HG03575 (cell line): ENCODE data around the gene NR1D2.

Source experiments
- ATAC-seq: cut with Tn5 transposase; IDR thresholded peaks from one replicate; pipeline ENCODE4 v1.9.1; 2021; ENCODE audit not compliant: unreplicated experiment, insufficient number of reproducible peaks, low FRiP score; ENCODE audit errors: extremely low read depth

The NR1D2 gene

GRCh38 chr3:23926246-23926645, 18.8 kb upstream of the NR1D2 start:
- ATAC-seq = no peak

GRCh38 chr3:23926736-23927135, 18.4 kb upstream of the NR1D2 start:
- ATAC-seq = no peak

- no peak for ATAC-seq
Measured at GRCh38 chr3:23928524-23928923, 16.6 kb upstream of the NR1D2 start.

- no peak for ATAC-seq
Measured at GRCh38 chr3:23931597-23931996, 13.5 kb upstream of the NR1D2 start.

- ATAC-seq = no peak
Measured at GRCh38 chr3:23932571-23932970, 12.5 kb upstream of the NR1D2 start.

- no peak for ATAC-seq
Measured at GRCh38 chr3:23934253-23934652, 10.8 kb upstream of the NR1D2 start.

- ATAC-seq = no peak
Measured at GRCh38 chr3:23937296-23937695, 7.8 kb upstream of the NR1D2 start.

GRCh38 chr3:23938688-23939087, 6.4 kb upstream of the NR1D2 start:
- ATAC-seq = no peak

- ATAC-seq = no peak
Measured at GRCh38 chr3:23940775-23941174, 4.3 kb upstream of the NR1D2 start.

- no peak for ATAC-seq
Measured at GRCh38 chr3:23941440-23941839, 3.6 kb upstream of the NR1D2 start.

- no peak for ATAC-seq
Measured at GRCh38 chr3:23942546-23942945, 2.5 kb upstream of the NR1D2 start.

- no peak for ATAC-seq
Measured at GRCh38 chr3:23944007-23944783, 891 bp upstream of the NR1D2 start.

- peak; percentile 36 for ATAC-seq
Measured at GRCh38 chr3:23945663-23945912, 502 bp downstream of the NR1D2 start.

- peak; percentile 50 for ATAC-seq
Measured at GRCh38 chr3:23945913-23946687, 1.0 kb downstream of the NR1D2 start.

GRCh38 chr3:23948761-23949160, 3.7 kb downstream of the NR1D2 start:
- ATAC-seq = no peak

- ATAC-seq = no peak
Measured at GRCh38 chr3:23949784-23950183, 4.7 kb downstream of the NR1D2 start.

- no peak for ATAC-seq
Measured at GRCh38 chr3:23950293-23950692, 5.2 kb downstream of the NR1D2 start.

- ATAC-seq = peak; percentile 31
Measured at GRCh38 chr3:23952646-23953045, 7.6 kb downstream of the NR1D2 start.

GRCh38 chr3:23953523-23953922, 8.4 kb downstream of the NR1D2 start:
- ATAC-seq = no peak

- ATAC-seq = no peak
Measured at GRCh38 chr3:23954144-23954543, 9.1 kb downstream of the NR1D2 start.

GRCh38 chr3:23956701-23957100, 11.6 kb downstream of the NR1D2 start:
- ATAC-seq = no peak
